ENCODE data around the gene C17orf78. TPM values are rescaled to one million over a fixed set of nuclear protein-coding genes. Genes with fewer than 3 reads are reported as not detected.
A peak's percentile ranks its signal among the peaks of the same experiment; 100 is the strongest.

Gene C17orf78
- total RNA-seq, 1 experiment from 2014 or later, result not detected

DNA sequence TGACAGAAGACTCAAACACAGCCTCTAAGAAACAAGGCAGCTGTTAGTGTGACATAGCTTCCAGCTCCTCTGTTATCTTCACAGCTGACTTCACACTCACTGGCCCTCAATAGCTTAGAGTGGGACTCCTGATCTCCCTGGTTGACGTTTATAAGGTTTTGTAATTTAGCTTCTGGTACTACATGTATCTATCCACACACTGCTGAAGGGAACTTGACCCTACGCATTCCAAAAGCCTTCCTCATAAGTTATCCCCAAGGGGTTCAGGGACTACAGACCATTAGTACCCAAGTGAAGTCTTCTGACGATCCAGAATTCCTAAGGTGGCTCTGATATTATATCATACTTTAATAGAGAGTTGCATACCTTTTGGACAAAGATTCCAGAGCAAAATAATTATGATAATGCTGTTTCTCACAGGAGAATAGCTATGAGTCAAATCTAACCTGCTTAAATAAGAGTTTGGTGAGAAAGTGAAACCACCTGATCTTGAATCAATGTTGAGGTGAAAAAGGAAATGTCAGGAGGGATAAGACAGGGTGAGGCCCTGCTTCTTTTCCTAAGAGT lies 16.3 kb downstream of the C17orf78 start:
- POLR2A ChIA-PET, result interaction anchor here (1.0 kb wide), 1 partner anchor 33 kb away, joined by 3 read pairs; no protein-coding TSS in a partner anchor

More for the DNA sequence above, 16.3 kb downstream of the C17orf78 start:
- ATAC-seq (no peak), DNase-seq (ENCODE audit: low read depth, low spot score) (no peak)
- no peak overlapping the region for H3K4me3 ChIP-seq (replicated peaks in 1 of 2; ENCODE audit: low read depth in 1 of 2, low read length in 2 of 2)
- RAD21 ChIA-PET (ENCODE audit: low non-redundant PET in 1 of 2, low total read pairs in 2 of 2, uncharacterized antibody in 2 of 2, unreplicated experiment in 2 of 2), result interaction anchor here in 1 of 2 experiments (0.5 kb wide), 1 partner anchor 57 kb away, joined by 3 read pairs; no protein-coding TSS in a partner anchor
- H2AFZ ChIP-seq (ENCODE audit: low read depth, low read length, poor library complexity, severe bottlenecking), result no peak overlapping the region
- H3K79me2 ChIP-seq (ENCODE audit: insufficient read depth, low read length), result no peaks in the 10 kb centered on the region
- H3K4me2 ChIP-seq (ENCODE audit: low read length), result peak overlapping the region; percentile 38
- no peak for TF ChIP-seq ZBTB33 (IDR thresholded peaks at IDR 0.05; ENCODE audit: extremely low read depth, insufficient replicate concordance, low read length)
- no peak for TF ChIP-seq CTCF (IDR thresholded peaks at IDR 0.05 in 2 of 3, conservative IDR thresholded peaks at IDR 0.05 in 1 of 3; ENCODE audit: borderline replicate concordance in 1 of 3, insufficient read depth in 1 of 3, low read depth in 2 of 3, low read length in 2 of 3)
- no peak for TF ChIP-seq MAX (IDR thresholded peaks at IDR 0.05)
- no peak for TF ChIP-seq EZH2 (IDR thresholded peaks at IDR 0.05)
- no peak for TF ChIP-seq ELF1 (IDR thresholded peaks at IDR 0.05; ENCODE audit: borderline replicate concordance, low read depth)
- TF ChIP-seq SP1 (IDR thresholded peaks at IDR 0.05; ENCODE audit: low read depth), result no peak
- TF ChIP-seq CBX3 (IDR thresholded peaks at IDR 0.05; ENCODE audit: low read depth), result no peak
- TF ChIP-seq EZH2phosphoT487 (IDR thresholded peaks at IDR 0.05; ENCODE audit: borderline replicate concordance), result no peak
- TF ChIP-seq ATF3 (IDR thresholded peaks at IDR 0.05), result no peak
- CTCF ChIA-PET, result no interaction called here
- H3K9me3 ChIP-seq (ENCODE audit: control insufficient read depth in 1 of 2, insufficient read depth in 1 of 2, low read depth in 1 of 2, low read length in 2 of 2), result no peaks in the 10 kb centered on the region
- H3K9ac ChIP-seq (ENCODE audit: low read length), result no peak overlapping the region
- no peaks in the 10 kb centered on the region for H3K27me3 ChIP-seq (ENCODE audit: insufficient read depth, low read length)
- intact Hi-C loops (cut with micrococcal nuclease), result no loop called here
- H4K20me1 ChIP-seq (ENCODE audit: insufficient read depth), result no peaks in the 10 kb centered on the region
- no TSS peak for BruUV-seq (replicated peaks)
- no peaks in the 10 kb centered on the region for H3K9me2 ChIP-seq (ENCODE audit: insufficient read depth)
- peaks cover 0 to 10% of the 10 kb centered on the region in 2 experiments; a peak in 2 of 4 replicates for H3K4me1 ChIP-seq (ENCODE audit: control insufficient read depth in 1 of 2, insufficient read depth in 2 of 2, low read length in 2 of 2)
- H3K36me3 ChIP-seq (ENCODE audit: control insufficient read depth in 1 of 2, insufficient read depth in 2 of 2, low read length in 2 of 2), result no peaks in the 10 kb centered on the region
- no peak overlapping the region for H3K27ac ChIP-seq (ENCODE audit: low read depth, low read length)

Measured in HCT116 (cell line).